ENCODE measurements around the gene OR10Z1.

Gene OR10Z1, protein sequence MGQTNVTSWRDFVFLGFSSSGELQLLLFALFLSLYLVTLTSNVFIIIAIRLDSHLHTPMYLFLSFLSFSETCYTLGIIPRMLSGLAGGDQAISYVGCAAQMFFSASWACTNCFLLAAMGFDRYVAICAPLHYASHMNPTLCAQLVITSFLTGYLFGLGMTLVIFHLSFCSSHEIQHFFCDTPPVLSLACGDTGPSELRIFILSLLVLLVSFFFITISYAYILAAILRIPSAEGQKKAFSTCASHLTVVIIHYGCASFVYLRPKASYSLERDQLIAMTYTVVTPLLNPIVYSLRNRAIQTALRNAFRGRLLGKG

DNA sequence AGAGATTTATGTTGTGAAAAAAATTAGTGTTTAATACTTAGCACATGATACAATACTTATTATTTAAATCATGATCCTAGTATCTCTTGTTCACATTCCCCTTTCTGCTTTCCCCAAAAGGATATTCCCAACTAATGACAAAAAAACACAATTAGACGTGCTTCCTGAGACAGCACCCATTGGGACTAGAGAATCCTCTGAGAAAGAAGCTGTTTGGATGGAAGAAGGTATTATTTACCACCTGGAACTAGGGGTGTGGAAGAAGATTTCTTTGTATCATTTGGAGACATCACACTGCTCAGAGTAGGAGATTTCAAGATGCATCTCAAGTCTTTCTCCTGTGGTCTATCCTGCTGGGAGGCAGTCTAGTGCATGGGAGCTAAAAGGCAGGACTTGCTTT is at the start of gene OR10Z1:
Gene OR10Z1 (plus strand): TSS at position 301 of the 400 bp plus-strand sequence. CDS start 1,171 bp downstream, outside the sequence.
- TF ChIP-seq GATA3 (IDR thresholded peaks at IDR 0.05; ENCODE audit: low read depth, low read length), result no peak
- no peak for TF ChIP-seq GATA2 (IDR thresholded peaks at IDR 0.05; ENCODE audit: low read depth, low read length)

GRCh38 chr1:158559696-158560095 is 45.4 kb upstream of the OR10Z1 start:
- TF ChIP-seq GATA2 (IDR thresholded peaks at IDR 0.05; ENCODE audit: low read depth, low read length) (no peak), GATA3 (IDR thresholded peaks at IDR 0.05; ENCODE audit: low read depth, low read length) (no peak)

GRCh38 chr1:158563853-158564252 is 41.2 kb upstream of the OR10Z1 start:
- TF ChIP-seq GATA3 (IDR thresholded peaks at IDR 0.05; ENCODE audit: low read depth, low read length) (no peak), GATA2 (IDR thresholded peaks at IDR 0.05; ENCODE audit: low read depth, low read length) (no peak)

GRCh38 chr1:158564608-158565007 is 40.5 kb upstream of the OR10Z1 start:
- TF ChIP-seq GATA2 (IDR thresholded peaks at IDR 0.05; ENCODE audit: low read depth, low read length) (no peak), GATA3 (IDR thresholded peaks at IDR 0.05; ENCODE audit: low read depth, low read length) (no peak)

GRCh38 chr1:158570480-158570879 is 34.6 kb upstream of the OR10Z1 start, which contains the start of gene OR6P1:
Gene OR6P1 (minus strand): TSS chr1:158570580. CDS start chr1:158563604, 6,976 bp downstream.
- TF ChIP-seq GATA2 (IDR thresholded peaks at IDR 0.05; ENCODE audit: low read depth, low read length), result no peak
- TF ChIP-seq GATA3 (IDR thresholded peaks at IDR 0.05; ENCODE audit: low read depth, low read length), result no peak

DNA sequence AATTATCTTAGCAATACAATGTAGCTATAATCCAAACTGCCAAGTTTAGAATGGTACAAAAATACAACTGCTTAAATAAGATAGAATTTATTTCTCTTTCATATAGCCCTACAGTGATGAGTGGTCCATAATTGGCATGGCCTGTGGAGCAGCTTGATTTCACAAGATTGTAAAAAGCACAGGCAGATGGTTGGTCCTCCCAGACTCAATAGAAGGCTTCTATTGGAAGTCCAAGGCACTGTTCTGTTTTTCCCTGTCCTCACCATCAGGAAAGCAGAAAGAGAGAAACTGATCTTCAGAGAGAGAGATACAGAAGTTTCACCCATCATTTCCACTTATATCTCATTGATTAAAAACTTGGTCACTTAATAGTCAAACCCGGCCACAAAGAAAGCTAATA is 32.8 kb upstream of the OR10Z1 start:
- TF ChIP-seq GATA2 (IDR thresholded peaks at IDR 0.05; ENCODE audit: low read depth, low read length) (no peak), GATA3 (IDR thresholded peaks at IDR 0.05; ENCODE audit: low read depth, low read length) (no peak)

DNA sequence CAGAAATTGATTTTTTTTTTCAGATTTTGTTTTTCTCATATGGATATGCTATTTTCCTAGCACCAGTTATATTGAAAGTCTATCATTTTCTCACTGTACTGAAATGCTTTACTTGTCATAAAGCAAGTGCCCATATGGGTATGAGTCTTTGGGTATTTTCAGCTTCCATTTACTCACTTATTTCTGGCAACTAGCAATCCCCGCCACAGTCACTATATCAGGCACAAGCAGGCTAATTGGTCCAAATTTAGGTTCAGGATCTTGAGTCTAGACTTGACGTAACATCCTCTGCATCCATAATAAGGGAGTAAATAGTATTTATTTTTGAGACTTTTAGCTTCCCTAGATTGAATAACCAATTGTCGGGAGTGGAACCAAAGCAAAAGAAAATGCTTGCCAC is 27.5 kb upstream of the OR10Z1 start:
- no peak for TF ChIP-seq GATA3 (IDR thresholded peaks at IDR 0.05; ENCODE audit: low read depth, low read length)
- TF ChIP-seq GATA2 (IDR thresholded peaks at IDR 0.05; ENCODE audit: low read depth, low read length), result no peak

- TF ChIP-seq GATA2 (IDR thresholded peaks at IDR 0.05; ENCODE audit: low read depth, low read length) (no peak), GATA3 (IDR thresholded peaks at IDR 0.05; ENCODE audit: low read depth, low read length) (no peak)
Measured at GRCh38 chr1:158579733-158580132, 25.3 kb upstream of the OR10Z1 start, which contains the start of gene OR10X1. Gene OR10X1 (minus strand): TSS chr1:158579899. CDS start chr1:158579899, 0 bp downstream.

- TF ChIP-seq GATA3 (IDR thresholded peaks at IDR 0.05; ENCODE audit: low read depth, low read length), result no peak
- TF ChIP-seq GATA2 (IDR thresholded peaks at IDR 0.05; ENCODE audit: low read depth, low read length), result no peak
Measured at GRCh38 chr1:158583962-158584361, 21.1 kb upstream of the OR10Z1 start.

- TF ChIP-seq GATA2 (IDR thresholded peaks at IDR 0.05; ENCODE audit: low read depth, low read length), result no peak
- TF ChIP-seq GATA3 (IDR thresholded peaks at IDR 0.05; ENCODE audit: low read depth, low read length), result no peak
Measured at GRCh38 chr1:158586942-158587341, 18.1 kb upstream of the OR10Z1 start.

GRCh38 chr1:158600735-158601134 is 4.3 kb upstream of the OR10Z1 start:
- TF ChIP-seq GATA2 (IDR thresholded peaks at IDR 0.05; ENCODE audit: low read depth, low read length), result no peak
- no peak for TF ChIP-seq GATA3 (IDR thresholded peaks at IDR 0.05; ENCODE audit: low read depth, low read length)

DNA sequence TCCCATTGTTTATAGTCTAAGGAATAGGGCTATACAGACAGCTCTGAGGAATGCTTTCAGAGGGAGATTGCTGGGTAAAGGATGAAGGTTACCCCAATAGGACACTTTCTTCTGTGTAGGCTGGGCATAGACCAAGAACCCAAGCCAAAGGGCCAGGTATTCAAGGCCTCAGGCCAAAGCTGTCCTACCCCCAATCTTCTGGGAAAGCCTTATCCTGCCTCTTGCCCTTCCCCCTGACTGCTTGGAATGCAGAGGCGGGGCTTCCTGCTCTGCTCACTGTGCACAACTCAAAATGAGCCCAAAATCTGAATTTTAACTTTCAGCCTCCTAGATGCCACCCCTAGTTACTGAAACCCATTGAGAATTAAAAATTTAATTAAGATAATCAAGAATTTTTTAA is 2.2 kb downstream of the OR10Z1 start:
- TF ChIP-seq GATA2 (IDR thresholded peaks at IDR 0.05; ENCODE audit: low read depth, low read length), result no peak
- TF ChIP-seq GATA3 (IDR thresholded peaks at IDR 0.05; ENCODE audit: low read depth, low read length), result no peak

- TF ChIP-seq GATA3 (IDR thresholded peaks at IDR 0.05; ENCODE audit: low read depth, low read length), result no peak
- no peak for TF ChIP-seq GATA2 (IDR thresholded peaks at IDR 0.05; ENCODE audit: low read depth, low read length)
Measured at GRCh38 chr1:158611916-158612315, 6.8 kb downstream of the OR10Z1 start.

DNA sequence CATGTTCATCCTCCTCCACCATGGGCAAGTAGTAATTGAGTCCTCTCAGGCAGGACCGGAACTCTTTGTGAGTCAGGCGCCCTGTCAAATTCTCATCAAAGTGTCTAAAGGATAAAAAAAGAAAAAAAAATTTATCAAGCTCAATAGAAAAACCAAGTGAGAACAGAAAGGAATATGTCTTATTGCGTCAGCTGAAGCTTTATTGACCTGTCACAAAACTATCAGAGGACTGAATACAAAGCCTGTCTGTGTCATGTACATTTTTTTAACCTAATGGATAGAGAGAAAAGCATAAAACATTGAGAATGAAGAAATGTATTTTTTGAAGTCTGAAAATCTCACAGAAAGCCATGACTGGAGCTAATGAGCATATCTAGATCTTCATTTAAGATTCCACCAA is 8.7 kb downstream of the OR10Z1 start:
- no peak for TF ChIP-seq GATA2 (IDR thresholded peaks at IDR 0.05; ENCODE audit: low read depth, low read length)
- no peak for TF ChIP-seq GATA3 (IDR thresholded peaks at IDR 0.05; ENCODE audit: low read depth, low read length)

DNA sequence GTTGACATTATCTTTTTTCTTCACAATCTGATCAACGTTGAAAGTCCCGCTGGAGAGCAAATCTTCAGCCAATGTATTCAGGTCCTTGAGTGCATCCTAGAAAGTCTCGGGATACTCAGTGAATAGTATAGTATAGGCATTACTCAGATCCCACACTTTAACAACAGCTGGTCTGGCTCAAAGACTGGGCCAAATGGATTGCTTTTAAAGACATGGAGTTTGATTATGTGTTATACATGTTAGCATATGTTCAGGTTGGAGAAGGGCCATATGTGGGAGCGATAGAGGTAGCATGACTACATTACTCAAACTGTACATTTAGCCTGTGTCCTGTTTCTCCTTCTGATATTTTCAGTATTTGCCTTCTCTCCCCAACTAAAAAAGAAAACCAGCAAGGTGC is 33.1 kb downstream of the OR10Z1 start:
- TF ChIP-seq GATA2 (IDR thresholded peaks at IDR 0.05; ENCODE audit: low read depth, low read length), result no peak
- no peak for TF ChIP-seq GATA3 (IDR thresholded peaks at IDR 0.05; ENCODE audit: low read depth, low read length)

Measured in SH-SY5Y (cell line).